ENCODE data around the gene SYT9.

Gene SYT9

GRCh38 chr11:7254731-7255291 is 3.1 kb downstream of the SYT9 start:
- Histone ChIP-seq H3K4me1 (no peaks in the 10 kb centered on the region), H3K36me3 (replicated peaks) (no peaks in the 10 kb centered on the region), H3K9me3 (no peaks in the 10 kb centered on the region), H3K27me3 (ENCODE audit: low read depth) (peaks cover 10% of the 10 kb centered on the region), H3K4me3 (no peak overlapping the region)
- in situ Hi-C loops (cut with MboI; ENCODE audit: low sequenced_read_pairs) = no loop called here
- no peak for DNase-seq (ENCODE audit: low spot score in 2 of 2)

- in situ Hi-C loops (cut with MboI; ENCODE audit: low sequenced_read_pairs) = no loop called here
- Histone ChIP-seq H3K4me1 (no peaks in the 10 kb centered on the region), H3K4me3 (no peak overlapping the region), H3K9me3 (no peaks in the 10 kb centered on the region), H3K27me3 (ENCODE audit: low read depth) (peaks cover 10% of the 10 kb centered on the region), H3K36me3 (replicated peaks) (no peaks in the 10 kb centered on the region)
- DNase-seq (ENCODE audit: low spot score in 2 of 2) = no peak
Measured at GRCh38 chr11:7256943-7257342, 5.2 kb downstream of the SYT9 start.

GRCh38 chr11:7257724-7258123 is 6.0 kb downstream of the SYT9 start:
- H3K4me1 ChIP-seq = no peaks in the 10 kb centered on the region
- H3K9me3 ChIP-seq = no peaks in the 10 kb centered on the region
- H3K27me3 ChIP-seq (ENCODE audit: low read depth) = peaks cover 10% of the 10 kb centered on the region
- in situ Hi-C loops (cut with MboI; ENCODE audit: low sequenced_read_pairs) = no loop called here
- no peak overlapping the region for H3K4me3 ChIP-seq
- DNase-seq (ENCODE audit: low spot score in 2 of 2) = no peak
- no peaks in the 10 kb centered on the region for H3K36me3 ChIP-seq (replicated peaks)

GRCh38 chr11:7261578-7261977 is 9.9 kb downstream of the SYT9 start:
- Histone ChIP-seq H3K9me3 (no peaks in the 10 kb centered on the region), H3K4me1 (no peaks in the 10 kb centered on the region), H3K27me3 (ENCODE audit: low read depth) (peaks cover 4% of the 10 kb centered on the region; the same call in 1 of the 2 replicates), H3K36me3 (replicated peaks) (no peaks in the 10 kb centered on the region), H3K4me3 (no peak overlapping the region)
- no peak for DNase-seq (ENCODE audit: low spot score in 2 of 2)
- in situ Hi-C loops (cut with MboI; ENCODE audit: low sequenced_read_pairs) = no loop called here

- no peak for DNase-seq (ENCODE audit: low spot score in 2 of 2)
- in situ Hi-C loops (cut with MboI; ENCODE audit: low sequenced_read_pairs) = no loop called here
- no peaks in the 10 kb centered on the region for H3K36me3 ChIP-seq (replicated peaks)
- no peaks in the 10 kb centered on the region for H3K4me1 ChIP-seq
- peaks cover 4% of the 10 kb centered on the region; the same call in 1 of the 2 replicates for H3K27me3 ChIP-seq (ENCODE audit: low read depth)
- no peak overlapping the region for H3K4me3 ChIP-seq
- no peaks in the 10 kb centered on the region for H3K9me3 ChIP-seq
Measured at GRCh38 chr11:7262672-7263071, 11.0 kb downstream of the SYT9 start.

GRCh38 chr11:7263842-7264241 is 12.1 kb downstream of the SYT9 start:
- Histone ChIP-seq H3K27me3 (ENCODE audit: low read depth) (no peaks in the 10 kb centered on the region), H3K4me1 (no peaks in the 10 kb centered on the region), H3K4me3 (no peak overlapping the region), H3K9me3 (no peaks in the 10 kb centered on the region), H3K36me3 (replicated peaks) (no peaks in the 10 kb centered on the region)
- in situ Hi-C loops (cut with MboI; ENCODE audit: low sequenced_read_pairs) = no loop called here
- DNase-seq (ENCODE audit: low spot score in 2 of 2) = no peak

- Histone ChIP-seq H3K4me3 (no peak overlapping the region), H3K4me1 (no peaks in the 10 kb centered on the region), H3K36me3 (replicated peaks) (no peaks in the 10 kb centered on the region), H3K27me3 (ENCODE audit: low read depth) (no peaks in the 10 kb centered on the region), H3K9me3 (no peaks in the 10 kb centered on the region)
- DNase-seq (ENCODE audit: low spot score in 2 of 2) = no peak
- in situ Hi-C loops (cut with MboI; ENCODE audit: low sequenced_read_pairs) = no loop called here
Measured at GRCh38 chr11:7268758-7269157, 17.1 kb downstream of the SYT9 start.

- in situ Hi-C loops (cut with MboI; ENCODE audit: low sequenced_read_pairs) = no loop called here
Measured at GRCh38 chr11:7270233-7270865, 18.6 kb downstream of the SYT9 start.

GRCh38 chr11:7272373-7272772 is 20.7 kb downstream of the SYT9 start:
- in situ Hi-C loops (cut with MboI; ENCODE audit: low sequenced_read_pairs) = no loop called here
- Histone ChIP-seq H3K9me3 (no peaks in the 10 kb centered on the region), H3K4me3 (no peak overlapping the region), H3K27me3 (ENCODE audit: low read depth) (no peaks in the 10 kb centered on the region), H3K36me3 (replicated peaks) (no peaks in the 10 kb centered on the region), H3K4me1 (no peaks in the 10 kb centered on the region)
- no peak for DNase-seq (ENCODE audit: low spot score in 2 of 2)

More at GRCh38 chr11:7270233-7270865, 18.6 kb downstream of the SYT9 start:
- Histone ChIP-seq H3K9me3 (no peaks in the 10 kb centered on the region), H3K4me3 (no peak overlapping the region), H3K27me3 (ENCODE audit: low read depth) (no peaks in the 10 kb centered on the region), H3K4me1 (no peaks in the 10 kb centered on the region), H3K36me3 (replicated peaks) (no peaks in the 10 kb centered on the region)
- no peak for DNase-seq (ENCODE audit: low spot score in 2 of 2)

GRCh38 chr11:7275133-7275532 is 23.4 kb downstream of the SYT9 start:
- Histone ChIP-seq H3K27me3 (ENCODE audit: low read depth) (no peaks in the 10 kb centered on the region), H3K4me3 (no peak overlapping the region), H3K9me3 (no peaks in the 10 kb centered on the region), H3K4me1 (no peaks in the 10 kb centered on the region), H3K36me3 (replicated peaks) (no peaks in the 10 kb centered on the region)
- no peak for DNase-seq (ENCODE audit: low spot score in 2 of 2)
- in situ Hi-C loops (cut with MboI; ENCODE audit: low sequenced_read_pairs) = no loop called here

GRCh38 chr11:7278314-7278917 is 26.7 kb downstream of the SYT9 start:
- in situ Hi-C loops (cut with MboI; ENCODE audit: low sequenced_read_pairs) = no loop called here
- DNase-seq (ENCODE audit: low spot score in 2 of 2) = peak; percentile 38 to 51
- Histone ChIP-seq H3K36me3 (replicated peaks) (no peaks in the 10 kb centered on the region), H3K4me1 (no peaks in the 10 kb centered on the region), H3K27me3 (ENCODE audit: low read depth) (no peaks in the 10 kb centered on the region), H3K9me3 (no peaks in the 10 kb centered on the region), H3K4me3 (no peak overlapping the region)

GRCh38 chr11:7279676-7280075 is 28.0 kb downstream of the SYT9 start:
- Histone ChIP-seq H3K4me3 (no peak overlapping the region), H3K4me1 (no peaks in the 10 kb centered on the region)
- in situ Hi-C loops (cut with MboI; ENCODE audit: low sequenced_read_pairs) = no loop called here

GRCh38 chr11:7281079-7281478 is 29.4 kb downstream of the SYT9 start:
- in situ Hi-C loops (cut with MboI; ENCODE audit: low sequenced_read_pairs) = no loop called here
- Histone ChIP-seq H3K27me3 (ENCODE audit: low read depth) (no peaks in the 10 kb centered on the region), H3K36me3 (replicated peaks) (no peaks in the 10 kb centered on the region), H3K4me1 (no peaks in the 10 kb centered on the region), H3K9me3 (no peaks in the 10 kb centered on the region), H3K4me3 (no peak overlapping the region)
- DNase-seq (ENCODE audit: low spot score in 2 of 2) = peak; percentile 35 to 74

More at GRCh38 chr11:7279676-7280075, 28.0 kb downstream of the SYT9 start:
- DNase-seq (ENCODE audit: low spot score in 2 of 2) = no peak
- H3K36me3 ChIP-seq (replicated peaks) = no peaks in the 10 kb centered on the region
- no peaks in the 10 kb centered on the region for H3K27me3 ChIP-seq (ENCODE audit: low read depth)
- H3K9me3 ChIP-seq = no peaks in the 10 kb centered on the region

GRCh38 chr11:7281809-7282208 is 30.1 kb downstream of the SYT9 start:
- H3K36me3 ChIP-seq (replicated peaks) = no peaks in the 10 kb centered on the region
- no peak for DNase-seq (ENCODE audit: low spot score in 2 of 2)
- no peaks in the 10 kb centered on the region for H3K9me3 ChIP-seq
- in situ Hi-C loops (cut with MboI; ENCODE audit: low sequenced_read_pairs) = no loop called here
- H3K4me3 ChIP-seq = no peak overlapping the region
- H3K4me1 ChIP-seq = no peaks in the 10 kb centered on the region
- H3K27me3 ChIP-seq (ENCODE audit: low read depth) = no peaks in the 10 kb centered on the region
